ENCODE measurements around the gene NCOA3.

NCOA3 gene

GRCh38 chr20:47669489-47669888 is 167.8 kb downstream of the NCOA3 start:
- DNase-seq, result no peak

GRCh38 chr20:47669927-47670890 is 168.5 kb downstream of the NCOA3 start:
- no peak for DNase-seq

GRCh38 chr20:47670913-47671312 is 169.2 kb downstream of the NCOA3 start:
- no peak for DNase-seq

- DNase-seq, result no peak
Measured at GRCh38 chr20:47672166-47672565, 170.5 kb downstream of the NCOA3 start.

- DNase-seq, result no peak
Measured at GRCh38 chr20:47672886-47673670, 171.4 kb downstream of the NCOA3 start.

GRCh38 chr20:47673671-47673955 is 171.9 kb downstream of the NCOA3 start:
- DNase-seq, result no peak

- DNase-seq, result no peak
Measured at GRCh38 chr20:47674145-47674544, 172.5 kb downstream of the NCOA3 start.

GRCh38 chr20:47674686-47675085 is 173.0 kb downstream of the NCOA3 start:
- no peak for DNase-seq

- DNase-seq, result no peak
Measured at GRCh38 chr20:47675190-47676142, 173.8 kb downstream of the NCOA3 start.

- no peak for DNase-seq
Measured at GRCh38 chr20:47676219-47676721, 174.6 kb downstream of the NCOA3 start.

GRCh38 chr20:47676912-47677634 is 175.4 kb downstream of the NCOA3 start:
- DNase-seq, result no peak

- no peak for DNase-seq
Measured at GRCh38 chr20:47677635-47678453, 176.2 kb downstream of the NCOA3 start.

GRCh38 chr20:47678536-47678935 is 176.8 kb downstream of the NCOA3 start:
- no peak for DNase-seq

GRCh38 chr20:47679462-47679861 is 177.8 kb downstream of the NCOA3 start:
- DNase-seq, result no peak

- no peak for DNase-seq
Measured at GRCh38 chr20:47680804-47681529, 179.3 kb downstream of the NCOA3 start.

GRCh38 chr20:47682028-47682783 is 180.5 kb downstream of the NCOA3 start:
- peak; percentile 39 for DNase-seq

GRCh38 chr20:47682916-47683315 is 181.2 kb downstream of the NCOA3 start:
- DNase-seq, result no peak

- no peak for DNase-seq
Measured at GRCh38 chr20:47684306-47685080, 182.8 kb downstream of the NCOA3 start.

- no peak for DNase-seq
Measured at GRCh38 chr20:47686545-47686944, 184.9 kb downstream of the NCOA3 start.
